ENCODE measurements around the gene GARIN5B. TPM values are rescaled to one million over a fixed set of nuclear protein-coding genes. Genes with fewer than 3 reads are reported as not detected.

GARIN5B gene
- total and polyA plus RNA-seq, 2 of the 8 experiments (the other 6 are each of a cell fraction or from before 2014, with no cell fraction given) = 0.03 TPM; not detected in 1

- Histone ChIP-seq H2BK20ac (ENCODE audit: low read length) (no peak overlapping the region), H2AK5ac (ENCODE audit: low read depth, low read length) (no peak overlapping the region), H3K4me2 (ENCODE audit: insufficient read depth in 1 of 2, low read depth in 2 of 2, low read length in 2 of 2) (no peak overlapping the region), H3K36me3 (ENCODE audit: control insufficient read depth in 2 of 4, insufficient read depth in 4 of 4, low read length in 3 of 4) (peaks cover 21 to 56% (median 42%) of the 10 kb centered on the region in 4 experiments), H2BK5ac (ENCODE audit: low read depth, low read length) (no peak overlapping the region), H3K9ac (replicated peaks in 1 of 4; ENCODE audit: extremely low read depth in 1 of 4, low read depth in 3 of 4, low read length in 3 of 4) (no peak overlapping the region), H3K4me3 (ENCODE audit: extremely low read depth in 1 of 4, insufficient read depth in 2 of 4, low read depth in 3 of 4, low read length in 4 of 4) (no peak overlapping the region), H3K14ac (ENCODE audit: insufficient read length) (no peak overlapping the region), H2BK12ac (ENCODE audit: low read depth, low read length) (no peak overlapping the region), H4K91ac (replicated peaks; ENCODE audit: insufficient read length, low read length) (no peak overlapping the region), H4K8ac (ENCODE audit: extremely low read depth, insufficient read depth, low read length) (no peak overlapping the region), H3K56ac (replicated peaks; ENCODE audit: insufficient read length, low read depth, low read length) (no peak overlapping the region), H3K23ac (ENCODE audit: insufficient read length) (no peak overlapping the region), H3K4ac (replicated peaks; ENCODE audit: insufficient read length, low read depth, low read length) (no peak overlapping the region), H3K79me1 (ENCODE audit: low read depth, low read length) (no peaks in the 10 kb centered on the region; the same call in 1 of the 2 replicates), H2BK15ac (ENCODE audit: low read length) (no peak overlapping the region), H3K18ac (ENCODE audit: extremely low read depth, low read length) (no peak overlapping the region), H2AFZ (ENCODE audit: low read length) (no peak overlapping the region), H3K4me1 (replicated peaks in 1 of 4; ENCODE audit: control insufficient read depth in 3 of 4, insufficient read depth in 4 of 4, low read length in 3 of 4) (0 out of 7 replicates have a peak, but pooled peaks cover 0 to 3% (median 1%) of the 10 kb centered on the region in 4 experiments), H3K27me3 (replicated peaks in 1 of 4; ENCODE audit: control insufficient read depth in 3 of 4, extremely low read depth in 1 of 4, insufficient read depth in 3 of 4, low read length in 3 of 4) (no peaks in the 10 kb centered on the region), H4K5ac (ENCODE audit: insufficient read length, low read depth, low read length) (no peak overlapping the region), H2BK120ac (replicated peaks; ENCODE audit: low read depth, low read length) (no peak overlapping the region), H3K27ac (ENCODE audit: low read depth, low read length) (no peak overlapping the region), H3K79me2 (ENCODE audit: control insufficient read depth in 1 of 2, insufficient read depth in 2 of 2, low read length in 2 of 2) (no peaks in the 10 kb centered on the region), H3K9me3 (ENCODE audit: insufficient read depth in 2 of 2, low read depth in 1 of 2, low read length in 1 of 2) (no peaks in the 10 kb centered on the region), H3K23me2 (ENCODE audit: low read depth, low read length) (no peaks in the 10 kb centered on the region; the same call in 1 of the 2 replicates), H4K20me1 (replicated peaks in 1 of 2; ENCODE audit: control insufficient read depth in 1 of 2, insufficient read depth in 2 of 2, low read length in 2 of 2) (peaks cover 0 to 3% of the 10 kb centered on the region in 2 experiments)
- TF ChIP-seq CBX5 (IDR thresholded peaks at IDR 0.05; ENCODE audit: low read depth, low read length) = no peak
- TF ChIP-seq JUND (IDR thresholded peaks at IDR 0.05; ENCODE audit: low read length) = no peak
- no peak for TF ChIP-seq KDM5A (IDR thresholded peaks at IDR 0.05; ENCODE audit: low read length)
- TF ChIP-seq SP1 (IDR thresholded peaks at IDR 0.05; ENCODE audit: low read depth, low read length) = no peak
- no peak for TF ChIP-seq ATF2 (IDR thresholded peaks at IDR 0.05; ENCODE audit: low read length)
- TF ChIP-seq SRF (IDR thresholded peaks at IDR 0.05; ENCODE audit: low read depth, low read length) = no peak
- TF ChIP-seq USF2 (IDR thresholded peaks at IDR 0.05; ENCODE audit: low read length) = no peak
- no peak for TF ChIP-seq ZNF274 (IDR thresholded peaks at IDR 0.05; ENCODE audit: borderline replicate concordance, extremely low read depth, low read length)
- ChIA-PET CTCF (ENCODE audit: partially characterized antibody) (interaction anchor here (1.0 to 1.3 kb wide), 4 partner anchors 13 to 112 kb away, joined by 3 read pairs; no protein-coding TSS in a partner anchor), POLR2A (ENCODE audit: partially characterized antibody) (interaction anchor here (1.0 to 1.8 kb wide), 8 partner anchors 9 to 101 kb away, joined by 3 to 6 read pairs (median 4); partner anchors contain the start of genes KMT5C, TMEM238 and UBE2S)
- WGBS, 2 experiments (ENCODE audit: extremely low coverage in 1 of 2, insufficient coverage in 1 of 2, insufficient read length in 1 of 2, insufficient replicate concordance in 2 of 2, low coverage in 1 of 2, low lambda C conversion rate in 2 of 2, missing lambda C conversion rate in 1 of 2) = 93% methylated on average over 3 of the region's 3 CpGs; no CpG with 5 or more reads in 1 of the 2 experiments
- DNase-seq (ENCODE audit: low read depth in 1 of 2, low spot score in 2 of 2) = no peak
- FAIRE-seq = no peak
Measured at GRCh38 chr19:55306712-55307111, 56.3 kb downstream of the GARIN5B start.

Data from H1 (cell line).